ENCODE results near the gene HMCN1. TPM values are rescaled to one million over a fixed set of nuclear protein-coding genes. Genes with fewer than 3 reads are reported as not detected.

The HMCN1 gene
- polyA plus RNA-seq, 3 donors, result 58.5 to 61.5 (median 59.8) TPM

DNA sequence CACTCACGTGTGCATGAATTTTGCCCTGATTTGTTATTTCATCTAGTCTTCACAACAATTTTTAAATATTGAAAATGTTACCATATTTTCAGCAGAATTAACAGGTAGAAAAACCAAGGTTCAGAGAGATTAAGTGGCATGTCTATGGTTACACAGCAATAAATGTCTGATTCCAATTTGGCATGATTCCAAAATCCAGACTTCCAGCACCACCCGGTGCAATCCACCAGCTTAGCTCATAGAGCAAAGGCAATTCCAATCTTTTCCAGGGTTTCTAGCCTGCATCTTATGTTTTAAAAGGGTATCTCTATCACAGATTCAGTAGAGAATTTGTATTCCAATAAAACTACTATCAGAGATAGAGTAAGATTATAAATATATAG, 479.0 kb downstream of the HMCN1 start:
- DNase-seq (ENCODE audit: low read depth in 3 of 3, low spot score in 2 of 3), result no peak

DNA sequence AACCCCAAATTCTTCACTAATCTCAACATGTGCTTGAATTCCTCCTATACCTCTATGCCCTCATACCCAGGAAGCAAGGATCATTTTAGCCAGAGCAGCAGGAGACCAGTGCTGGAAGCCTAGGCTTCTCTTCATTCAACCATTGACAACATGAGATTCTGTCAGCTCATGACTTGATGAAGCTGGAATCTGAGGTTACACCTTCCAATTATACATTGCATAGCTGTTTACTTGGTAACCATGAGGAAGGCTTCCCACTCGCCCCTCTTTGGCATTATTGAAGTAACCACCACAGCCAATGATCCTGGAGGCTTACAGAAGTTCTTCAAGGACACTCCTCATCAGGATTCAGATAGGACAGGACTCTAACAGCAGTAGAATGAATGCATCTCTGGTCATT, 480.6 kb downstream of the HMCN1 start:
- DNase-seq (ENCODE audit: low read depth in 3 of 3, low spot score in 2 of 3), result no peak

DNA sequence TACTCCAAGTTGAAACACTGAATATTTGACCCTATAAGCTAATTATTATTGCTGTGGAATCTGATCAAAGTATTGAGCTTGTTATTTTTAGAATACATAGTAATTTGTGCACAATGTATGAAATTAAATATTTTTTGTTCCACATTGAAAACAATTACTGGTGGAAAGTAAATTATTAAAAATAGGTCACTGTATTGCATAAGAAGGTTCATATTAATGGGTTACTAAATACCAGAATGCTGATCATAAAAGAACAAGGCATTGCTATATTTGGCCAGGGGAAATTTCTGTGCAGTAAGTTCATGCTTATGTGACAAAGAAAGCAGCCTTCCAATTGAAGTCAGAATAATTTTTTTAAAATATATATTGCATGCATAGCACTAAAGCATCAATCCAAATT, 481.4 kb downstream of the HMCN1 start:
- DNase-seq (ENCODE audit: low read depth in 3 of 3, low spot score in 2 of 3), result no peak

DNA sequence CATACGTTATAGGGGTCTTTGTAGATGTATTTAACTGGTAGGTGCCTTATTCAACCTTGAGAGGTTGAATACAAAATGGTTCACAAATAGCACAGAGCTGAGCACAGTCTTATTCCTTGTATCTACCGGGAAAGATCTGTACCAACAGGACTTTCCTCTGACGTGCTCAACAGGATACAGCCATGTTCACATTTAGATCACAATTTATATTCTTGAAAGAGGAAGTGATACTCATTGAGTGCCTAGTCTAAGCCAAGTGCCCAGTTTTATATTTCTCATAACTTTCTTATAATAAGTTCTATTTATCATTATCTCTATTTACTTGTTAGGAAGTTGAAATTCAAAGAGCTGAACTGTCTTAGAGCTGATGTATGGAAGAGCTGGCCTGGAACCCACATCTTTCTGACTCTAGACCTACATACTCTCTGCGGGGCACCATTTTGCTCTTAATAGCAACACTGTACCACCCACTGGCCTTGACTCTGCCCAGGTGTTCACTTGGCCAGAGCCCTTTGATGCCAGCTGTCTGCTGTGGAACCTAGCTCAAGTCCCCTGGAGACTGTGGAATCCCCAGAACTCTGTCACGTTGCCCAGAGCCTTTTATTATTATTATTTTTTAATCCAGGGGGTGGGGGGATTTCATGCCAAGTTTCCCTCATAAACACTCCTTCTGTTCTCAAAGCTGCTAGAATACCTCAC, 484.6 kb downstream of the HMCN1 start:
- DNase-seq (ENCODE audit: low read depth in 3 of 3, low spot score in 2 of 3), result no peak

DNA sequence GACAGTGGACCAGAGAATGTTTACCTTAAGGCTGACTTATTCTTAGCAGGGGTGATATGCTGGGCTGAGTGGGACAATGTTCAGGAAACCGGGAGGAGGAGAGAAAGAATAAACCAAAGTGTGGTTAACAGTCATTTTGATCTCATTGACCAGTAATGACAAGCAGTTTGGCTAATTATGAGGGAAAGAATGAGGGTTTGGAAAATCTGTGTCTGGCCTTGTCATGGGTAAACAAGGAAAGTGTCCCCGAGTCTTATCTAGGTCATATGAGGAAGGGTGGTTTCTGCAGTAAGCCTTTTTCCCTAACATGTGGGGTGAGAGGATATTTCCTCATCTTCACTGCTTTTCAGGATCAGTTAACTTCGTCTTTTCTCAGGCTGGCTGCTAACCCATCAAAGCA, 485.9 kb downstream of the HMCN1 start:
- no peak for DNase-seq (ENCODE audit: low read depth in 3 of 3, low spot score in 2 of 3)

DNA sequence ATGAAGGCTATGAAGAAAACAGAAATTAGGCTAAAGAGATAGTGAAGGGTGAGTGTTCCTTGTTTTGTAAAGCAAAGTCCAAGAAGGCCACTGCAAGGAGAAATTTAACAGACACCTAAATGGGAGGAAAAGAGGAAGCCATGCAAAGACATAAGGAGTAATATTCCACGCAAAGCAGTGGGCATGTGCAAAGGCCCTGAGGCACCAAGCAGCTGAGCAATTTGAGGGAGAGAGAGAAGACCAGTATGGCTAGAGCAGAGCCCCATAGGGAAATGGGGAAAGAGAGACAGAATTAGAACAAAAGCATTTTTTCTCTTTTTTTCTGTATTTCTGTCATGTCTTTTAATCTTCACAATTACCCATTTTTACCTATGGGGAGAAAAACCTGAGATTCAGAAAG, 486.7 kb downstream of the HMCN1 start:
- DNase-seq (ENCODE audit: low read depth in 3 of 3, low spot score in 2 of 3), result no peak

DNA sequence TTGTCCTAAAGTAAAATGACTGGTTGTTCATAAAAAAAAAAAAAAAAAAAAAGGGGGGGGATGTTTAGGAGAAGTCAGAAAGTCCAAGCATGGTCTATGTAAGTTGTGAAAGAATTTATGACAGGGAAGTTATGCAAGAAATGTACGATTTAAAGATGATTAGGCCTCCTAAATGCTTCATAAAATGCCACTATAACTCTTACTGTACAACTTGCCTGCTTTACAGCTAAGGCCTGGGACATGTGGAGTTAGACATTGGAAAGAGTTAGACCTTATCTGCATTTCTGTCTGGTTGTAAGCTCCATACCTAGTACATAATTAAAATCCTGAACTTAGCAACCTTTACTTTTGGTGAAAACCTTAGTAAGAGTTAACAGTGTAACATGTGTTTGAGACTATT, 490.9 kb downstream of the HMCN1 start:
- DNase-seq (ENCODE audit: low read depth in 3 of 3, low spot score in 2 of 3), result no peak

DNA sequence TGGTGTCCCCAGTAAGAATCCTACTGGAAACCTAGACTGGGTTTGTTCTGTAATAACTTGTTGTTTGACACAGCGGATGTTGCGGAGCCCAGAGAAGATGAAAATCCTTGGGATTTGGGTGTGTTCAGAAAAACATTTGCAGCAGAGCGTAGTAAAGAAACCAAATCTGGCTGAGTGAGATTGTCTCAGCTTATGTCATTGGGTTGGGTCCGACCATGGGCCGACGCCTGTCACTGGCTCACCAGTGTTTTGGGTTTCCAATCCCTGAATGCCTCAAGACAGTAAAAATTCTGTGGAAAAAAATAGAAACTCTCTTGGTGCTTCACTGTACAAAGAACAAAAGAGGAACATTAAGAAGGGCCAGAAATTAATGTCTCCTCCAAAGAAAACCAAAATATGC, 494.6 kb downstream of the HMCN1 start:
- DNase-seq (ENCODE audit: low read depth in 3 of 3, low spot score in 2 of 3), result no peak

DNA sequence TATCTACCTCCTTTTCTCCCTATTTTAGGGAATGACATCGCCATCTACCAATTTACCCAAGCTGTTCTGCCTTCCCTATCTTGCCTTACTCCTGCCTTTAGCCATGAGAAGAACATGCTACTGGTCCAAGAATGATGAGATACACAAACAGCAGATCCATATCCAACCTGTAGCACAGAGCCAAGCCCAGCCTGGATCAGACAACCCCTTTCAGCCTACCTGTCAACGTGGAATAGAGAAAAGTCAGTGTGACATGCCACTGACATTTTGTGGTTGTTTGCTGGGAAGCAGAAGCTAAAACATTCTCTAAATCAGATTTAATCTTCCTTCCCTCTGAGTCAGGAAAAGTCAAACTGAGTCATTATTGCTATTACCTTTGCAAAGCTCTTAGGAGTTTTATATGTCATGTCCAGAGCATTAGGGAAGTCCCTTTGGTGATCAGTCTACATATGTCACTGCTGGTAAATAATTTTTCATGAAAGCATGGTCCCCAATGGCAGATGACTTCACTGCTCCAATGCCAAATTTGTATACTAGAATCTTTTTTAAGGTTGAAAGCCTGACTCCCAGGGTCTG, 497.8 kb downstream of the HMCN1 start:
- DNase-seq (ENCODE audit: low read depth in 3 of 3, low spot score in 2 of 3), result no peak

DNA sequence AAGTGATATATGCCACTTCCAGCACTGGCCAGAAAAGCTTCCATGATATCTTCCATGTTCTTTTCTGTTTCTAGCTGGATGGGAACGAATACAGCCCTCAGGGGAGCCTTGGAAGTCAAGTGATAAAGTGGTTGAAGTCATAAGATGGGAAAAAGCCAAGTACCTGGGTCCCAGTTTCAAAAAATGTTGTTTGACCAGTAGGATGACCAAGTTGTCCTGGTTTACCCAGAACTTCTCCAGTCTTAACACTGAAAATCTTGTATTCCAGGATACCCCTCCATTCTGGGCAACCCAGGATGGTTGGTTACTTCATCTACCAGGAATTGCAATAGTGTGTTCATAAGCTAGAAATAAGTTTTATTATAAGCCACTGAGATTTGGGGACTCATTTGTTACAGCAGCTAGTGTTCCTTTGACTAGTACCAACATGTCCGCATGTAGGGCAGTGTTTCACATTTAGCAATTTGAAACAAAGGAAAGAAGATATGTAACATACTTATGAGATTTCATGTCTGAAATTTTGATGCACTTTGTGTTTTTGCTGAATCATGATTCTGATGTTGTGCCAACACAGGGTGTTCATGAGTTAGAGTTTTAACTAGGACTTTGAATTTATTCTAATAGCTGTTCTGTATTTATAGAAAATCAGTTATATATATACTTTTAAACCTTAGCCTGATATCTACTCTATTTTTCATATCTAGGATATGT, 500.9 kb downstream of the HMCN1 start:
- DNase-seq (ENCODE audit: low read depth in 3 of 3, low spot score in 2 of 3), result no peak

DNA sequence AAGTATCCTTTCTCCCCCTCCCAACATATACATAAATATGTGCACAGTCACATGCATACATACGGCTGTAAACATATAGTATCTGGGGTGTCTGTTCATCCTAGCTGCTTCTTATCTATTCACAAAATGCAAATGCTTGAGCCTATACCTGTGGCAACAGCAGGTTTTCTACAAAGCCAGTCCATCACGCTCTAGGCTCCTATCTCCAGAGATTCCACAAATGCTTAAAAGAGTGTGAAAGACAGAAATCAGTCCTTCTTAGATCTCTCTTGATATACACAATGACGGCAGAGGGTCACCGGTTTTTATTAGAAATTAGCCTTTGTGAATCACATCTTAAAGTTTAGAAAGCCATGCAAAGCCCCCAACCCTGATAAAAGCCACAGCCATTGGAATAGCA, 501.5 kb downstream of the HMCN1 start:
- DNase-seq (ENCODE audit: low read depth in 3 of 3, low spot score in 2 of 3), result no peak

DNA sequence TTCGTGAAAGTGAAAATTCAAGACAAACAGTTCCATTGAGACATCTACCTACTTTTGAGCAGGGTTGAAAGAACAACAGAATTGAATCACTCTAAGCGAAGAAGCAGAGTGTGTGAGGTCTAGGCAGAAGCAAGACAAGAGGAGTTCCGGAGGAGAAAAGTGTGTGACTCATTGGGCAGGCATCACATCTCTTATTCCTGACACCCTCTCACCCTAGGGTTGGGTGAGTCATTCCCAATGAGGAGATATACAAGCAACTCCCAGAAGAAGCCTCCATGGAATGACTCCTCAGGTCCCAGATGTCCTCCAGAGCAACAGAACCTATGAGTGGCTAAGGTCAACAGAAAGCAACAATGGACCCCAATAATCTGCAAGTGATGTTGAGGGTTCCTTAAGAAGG, 502.7 kb downstream of the HMCN1 start:
- DNase-seq (ENCODE audit: low read depth in 3 of 3, low spot score in 2 of 3), result no peak

DNA sequence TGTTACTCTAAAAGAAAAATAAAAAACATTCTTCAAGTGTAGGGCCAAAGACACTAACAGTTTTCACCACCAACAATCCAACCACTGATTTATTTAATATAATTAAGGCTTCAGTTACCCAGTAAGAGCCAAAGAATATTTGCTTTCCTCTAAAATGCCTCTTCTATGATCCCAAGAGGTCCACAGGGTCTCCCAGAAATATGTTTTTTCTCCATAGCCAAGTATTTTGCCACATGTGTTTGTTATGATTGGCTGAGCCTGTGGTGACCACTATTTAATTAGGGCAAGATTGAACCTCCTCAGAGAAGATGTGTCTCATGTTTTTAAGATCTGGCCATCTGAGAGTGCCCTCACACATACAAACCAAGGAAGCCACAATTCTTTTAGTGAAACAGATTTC, 505.0 kb downstream of the HMCN1 start:
- no peak for DNase-seq (ENCODE audit: low read depth in 3 of 3, low spot score in 2 of 3)

DNA sequence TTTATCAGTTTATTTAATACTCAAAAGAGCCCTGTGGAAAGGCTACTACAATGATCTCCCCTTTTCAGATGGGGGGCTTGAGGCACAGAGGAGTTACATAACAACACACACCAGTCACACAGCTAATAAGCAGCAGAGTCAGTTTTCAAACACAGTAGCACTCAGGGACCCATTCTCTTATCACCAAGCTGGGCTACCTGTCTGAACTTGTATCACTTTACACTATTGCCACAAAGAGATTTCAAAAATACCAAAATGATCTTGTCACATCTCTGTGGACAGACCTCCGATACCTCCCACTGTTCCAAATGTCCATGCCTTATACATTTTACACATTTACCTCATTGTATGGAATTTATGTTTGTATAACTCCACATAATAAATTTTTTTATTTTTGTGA, 506.2 kb downstream of the HMCN1 start:
- no peak for DNase-seq (ENCODE audit: low read depth in 3 of 3, low spot score in 2 of 3)
